GM21723 (cell line): ENCODE data around the gene GSG1L.

Experiments used
- ATAC-seq: cut with Tn5 transposase; IDR thresholded peaks from one replicate; pipeline ENCODE4 v1.9.1; 2021; ENCODE audit warnings: mild to moderate bottlenecking, moderate library complexity; ENCODE audit not compliant: unreplicated experiment

The GSG1L gene

GRCh38 chr16:28063591-28064061 is at the start of gene GSG1L:
GSG1L (minus strand) TSS chr16:28063714; CDS start chr16:28063424, 290 bp downstream.
- no peak for ATAC-seq

- no peak for ATAC-seq
These were observed 49.4 kb upstream of the GSG1L start for GRCh38 chr16:28112908-28113307.

GRCh38 chr16:28110977-28111376 is 47.5 kb upstream of the GSG1L start:
- ATAC-seq: no peak

GRCh38 chr16:28110479-28110878 is 47.0 kb upstream of the GSG1L start:
- ATAC-seq: no peak

GRCh38 chr16:28110074-28110473 is 46.6 kb upstream of the GSG1L start:
- ATAC-seq: no peak

GRCh38 chr16:28108590-28109247 is 45.2 kb upstream of the GSG1L start:
- ATAC-seq: no peak

GRCh38 chr16:28107232-28107631 is 43.7 kb upstream of the GSG1L start:
- ATAC-seq: no peak

- ATAC-seq: no peak
These were observed 43.1 kb upstream of the GSG1L start for GRCh38 chr16:28106467-28107215.

- ATAC-seq: no peak
These were observed 42.4 kb upstream of the GSG1L start for GRCh38 chr16:28105954-28106353.

GRCh38 chr16:28105297-28105696 is 41.8 kb upstream of the GSG1L start:
- no peak for ATAC-seq

- no peak for ATAC-seq
These were observed 40.9 kb upstream of the GSG1L start for GRCh38 chr16:28104404-28104803.

- no peak for ATAC-seq
These were observed 40.1 kb upstream of the GSG1L start for GRCh38 chr16:28103516-28104170.

- no peak for ATAC-seq
These were observed 38.0 kb upstream of the GSG1L start for GRCh38 chr16:28101533-28101890.

- ATAC-seq: no peak
These were observed 37.5 kb upstream of the GSG1L start for GRCh38 chr16:28100810-28101532.

GRCh38 chr16:28098959-28099945 is 35.7 kb upstream of the GSG1L start:
- no peak for ATAC-seq

GRCh38 chr16:28098171-28098958 is 34.9 kb upstream of the GSG1L start:
- no peak for ATAC-seq

- ATAC-seq: no peak
These were observed 33.7 kb upstream of the GSG1L start for GRCh38 chr16:28096983-28097899.

- ATAC-seq: no peak
These were observed 29.8 kb upstream of the GSG1L start for GRCh38 chr16:28093385-28093725.
